DOHH2 (cell line): ENCODE results near the gene MACROH2A2.
"Not testable (repeated sequence)": the region's sequence is repeated elsewhere in the genome, so short reads cannot be mapped to it uniquely, and the experiment has no call there.

ENCODE experiments used
- H3F3A ChIP-seq: fragments of 200-600 bp; sonication (generic), shearing (Covaris generic); 2 replicates; pipeline ENCODE4 v1.6.0; 2016; ENCODE audit warnings: antibody characterized with exemption, mild to moderate bottlenecking; ENCODE audit not compliant: control insufficient read depth, insufficient read depth
- H3K27ac ChIP-seq: fragments of 200-600 bp; sonication (generic); 2 replicates; pipeline ENCODE4 v1.5.1; 2014; ENCODE audit warnings: low read depth, mild to moderate bottlenecking, low read length, moderate library complexity
- H3K27me3 ChIP-seq: fragments of 200-600 bp; sonication (generic); 2 replicates; pipeline ENCODE4 v1.6.1; 2014; ENCODE audit warnings: mild to moderate bottlenecking, low read length, mixed read lengths; ENCODE audit not compliant: control insufficient read depth
- H3K36me3 ChIP-seq: fragments of 200-600 bp; sonication (generic); 2 replicates; pipeline ENCODE4 v1.6.1; 2014; ENCODE audit warnings: mild to moderate bottlenecking, low read length, moderate library complexity, mixed read lengths; ENCODE audit not compliant: control insufficient read depth
- H3K4me1 ChIP-seq: fragments of 200-600 bp; sonication (generic); 2 replicates; pipeline ENCODE4 v1.6.1; 2014; ENCODE audit warnings: mild to moderate bottlenecking, low read length, mixed read lengths; ENCODE audit not compliant: control insufficient read depth
- H3K4me2 ChIP-seq: fragments of 200-600 bp; sonication (generic); 2 replicates; pipeline ENCODE4 v1.6.0; 2014; ENCODE audit warnings: mild to moderate bottlenecking, low read length, moderate library complexity
- H3K4me3 ChIP-seq: fragments of 200-600 bp; sonication (generic); 2 replicates; pipeline ENCODE4 v1.5.1; 2014; ENCODE audit warnings: mild to moderate bottlenecking, low read length, mixed read lengths
- H3K79me2 ChIP-seq: fragments of 200-600 bp; sonication (generic); 2 replicates; pipeline ENCODE4 v1.6.1; 2014; ENCODE audit warnings: mild to moderate bottlenecking, low read length, mixed read lengths; ENCODE audit not compliant: control insufficient read depth
- H3K9me2 ChIP-seq: fragments of 200-600 bp; sonication (generic); replicated peaks from 2 replicates; pipeline ENCODE4 v1.6.1; 2014; ENCODE audit warnings: mild to moderate bottlenecking, low read length, mixed read lengths; ENCODE audit not compliant: control insufficient read depth
- H3K9me3 ChIP-seq: fragments of 200-600 bp; sonication (generic); 2 replicates; pipeline ENCODE4 v1.6.1; 2014; ENCODE audit warnings: antibody characterized with exemption, low read length, mixed read lengths; ENCODE audit not compliant: control insufficient read depth, insufficient read depth
- H4K20me1 ChIP-seq: fragments of 200-600 bp; sonication (generic); 2 replicates; pipeline ENCODE4 v1.6.0; 2014; ENCODE audit warnings: low read depth, mild to moderate bottlenecking, antibody characterized with exemption, low read length, moderate library complexity; ENCODE audit not compliant: control insufficient read depth, insufficient read depth
- EZH2phosphoT487 ChIP-seq: fragments of 200-600 bp; sonication (generic); IDR thresholded peaks from 2 replicates; pipeline ENCODE4 v1.6.1; 2017; ENCODE audit warnings: borderline replicate concordance, mild to moderate bottlenecking, antibody characterized with exemption, low read length, moderate library complexity, mixed read lengths
- TF ChIP-seq, protein P1 (sequence below): fragments of 200-600 bp; sonication (generic); IDR thresholded peaks from one replicate; pipeline ENCODE4 v1.5.1; 2014; ENCODE audit warnings: antibody characterized with exemption, mild to moderate bottlenecking, low read depth, low read length; ENCODE audit not compliant: poor library complexity, severe bottlenecking

The MACROH2A2 gene

DNA sequence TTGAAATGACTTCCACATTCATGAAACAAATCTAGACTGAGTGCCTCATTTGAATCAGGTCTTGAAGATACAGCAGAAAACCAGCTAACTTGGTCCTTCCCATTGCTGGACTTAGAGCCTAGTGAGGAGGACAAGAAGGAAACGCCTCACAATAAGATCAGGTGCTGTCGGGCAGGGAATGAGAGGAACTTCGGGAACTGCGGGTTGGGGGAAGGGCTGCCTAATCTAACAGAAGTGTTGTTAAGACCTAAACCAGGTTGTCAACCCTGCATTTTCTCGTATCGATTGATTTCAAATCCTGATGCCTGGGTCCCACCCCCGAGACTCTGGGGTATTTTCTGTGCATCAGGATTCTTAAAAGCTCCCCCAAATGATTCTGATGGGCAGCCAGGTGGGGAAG lies 26.3 kb downstream of the MACROH2A2 start:
- peaks cover 12% of the 10 kb centered on the region for H3K27me3 ChIP-seq
- H3F3A ChIP-seq, result no peaks in the 10 kb centered on the region
- H3K4me2 ChIP-seq, result no peak overlapping the region

DNA sequence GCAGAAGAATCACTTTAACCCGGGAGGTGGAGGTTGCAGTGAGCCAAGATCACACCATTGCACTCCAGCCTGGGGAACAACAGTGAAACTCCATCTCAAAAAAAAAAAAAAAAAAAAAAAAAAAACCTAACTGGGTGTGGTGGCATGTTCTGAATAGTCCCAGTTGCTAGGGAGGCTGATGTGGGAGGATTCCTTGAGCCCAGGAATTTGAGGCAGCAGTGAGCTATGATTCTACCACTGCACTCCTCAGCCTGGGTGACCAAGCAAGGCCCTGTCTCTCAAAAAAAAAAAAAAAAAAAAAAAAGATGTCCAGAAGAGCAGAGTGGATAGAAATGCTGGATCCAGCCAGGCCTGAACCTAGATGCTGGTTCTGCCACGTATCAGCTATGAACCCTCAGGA lies 28.1 kb downstream of the MACROH2A2 start:
- not testable (repeated sequence) for H3K4me2 ChIP-seq, H3K36me3 ChIP-seq, H3K27me3 ChIP-seq, H3F3A ChIP-seq, H3K4me3 ChIP-seq, H3K9me2 ChIP-seq, H4K20me1 ChIP-seq, H3K4me1 ChIP-seq, H3K79me2 ChIP-seq, H3K27ac ChIP-seq, H3K9me3 ChIP-seq

More for the DNA sequence above, 26.3 kb downstream of the MACROH2A2 start:
- TF ChIP-seq EZH2phosphoT487, result no peak
- TF ChIP-seq, protein P1, sequence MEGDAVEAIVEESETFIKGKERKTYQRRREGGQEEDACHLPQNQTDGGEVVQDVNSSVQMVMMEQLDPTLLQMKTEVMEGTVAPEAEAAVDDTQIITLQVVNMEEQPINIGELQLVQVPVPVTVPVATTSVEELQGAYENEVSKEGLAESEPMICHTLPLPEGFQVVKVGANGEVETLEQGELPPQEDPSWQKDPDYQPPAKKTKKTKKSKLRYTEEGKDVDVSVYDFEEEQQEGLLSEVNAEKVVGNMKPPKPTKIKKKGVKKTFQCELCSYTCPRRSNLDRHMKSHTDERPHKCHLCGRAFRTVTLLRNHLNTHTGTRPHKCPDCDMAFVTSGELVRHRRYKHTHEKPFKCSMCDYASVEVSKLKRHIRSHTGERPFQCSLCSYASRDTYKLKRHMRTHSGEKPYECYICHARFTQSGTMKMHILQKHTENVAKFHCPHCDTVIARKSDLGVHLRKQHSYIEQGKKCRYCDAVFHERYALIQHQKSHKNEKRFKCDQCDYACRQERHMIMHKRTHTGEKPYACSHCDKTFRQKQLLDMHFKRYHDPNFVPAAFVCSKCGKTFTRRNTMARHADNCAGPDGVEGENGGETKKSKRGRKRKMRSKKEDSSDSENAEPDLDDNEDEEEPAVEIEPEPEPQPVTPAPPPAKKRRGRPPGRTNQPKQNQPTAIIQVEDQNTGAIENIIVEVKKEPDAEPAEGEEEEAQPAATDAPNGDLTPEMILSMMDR, result no peak
- Histone ChIP-seq H3K9me3 (no peaks in the 10 kb centered on the region), H3K79me2 (no peaks in the 10 kb centered on the region), H4K20me1 (no peaks in the 10 kb centered on the region), H3K9me2 (no peaks in the 10 kb centered on the region), H3K4me1 (no peaks in the 10 kb centered on the region), H3K36me3 (no peaks in the 10 kb centered on the region), H3K27ac (no peak overlapping the region), H3K4me3 (no peak overlapping the region)

DNA sequence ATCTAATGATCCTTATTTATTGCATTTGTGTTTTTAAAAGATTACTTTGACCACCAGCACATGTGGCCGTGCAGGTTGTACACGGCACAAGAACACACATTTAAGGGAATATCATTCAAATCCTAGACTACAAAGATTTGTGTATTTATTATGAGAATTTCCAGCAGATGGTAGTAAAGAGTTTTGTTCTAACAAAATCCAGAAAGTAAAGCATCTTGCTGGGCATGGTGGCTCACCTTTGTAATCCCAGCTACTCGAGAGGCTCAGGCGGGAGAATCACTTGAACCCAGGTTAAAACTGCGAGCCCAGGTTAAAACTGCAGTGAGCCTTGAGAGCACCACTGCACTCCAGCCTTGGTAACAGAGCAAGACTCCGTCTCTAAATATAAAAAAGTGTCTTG lies 31.5 kb downstream of the MACROH2A2 start:
- TF ChIP-seq EZH2phosphoT487, result no peak
- TF ChIP-seq, protein P1, result no peak
- Histone ChIP-seq H3K9me2 (no peaks in the 10 kb centered on the region), H3K4me3 (no peak overlapping the region), H3K79me2 (no peaks in the 10 kb centered on the region), H3K27ac (no peak overlapping the region), H3K4me2 (no peak overlapping the region), H3K9me3 (no peaks in the 10 kb centered on the region), H3K27me3 (peaks cover 8% of the 10 kb centered on the region), H3K36me3 (no peaks in the 10 kb centered on the region), H3K4me1 (no peaks in the 10 kb centered on the region), H3F3A (no peaks in the 10 kb centered on the region), H4K20me1 (no peaks in the 10 kb centered on the region)

DNA sequence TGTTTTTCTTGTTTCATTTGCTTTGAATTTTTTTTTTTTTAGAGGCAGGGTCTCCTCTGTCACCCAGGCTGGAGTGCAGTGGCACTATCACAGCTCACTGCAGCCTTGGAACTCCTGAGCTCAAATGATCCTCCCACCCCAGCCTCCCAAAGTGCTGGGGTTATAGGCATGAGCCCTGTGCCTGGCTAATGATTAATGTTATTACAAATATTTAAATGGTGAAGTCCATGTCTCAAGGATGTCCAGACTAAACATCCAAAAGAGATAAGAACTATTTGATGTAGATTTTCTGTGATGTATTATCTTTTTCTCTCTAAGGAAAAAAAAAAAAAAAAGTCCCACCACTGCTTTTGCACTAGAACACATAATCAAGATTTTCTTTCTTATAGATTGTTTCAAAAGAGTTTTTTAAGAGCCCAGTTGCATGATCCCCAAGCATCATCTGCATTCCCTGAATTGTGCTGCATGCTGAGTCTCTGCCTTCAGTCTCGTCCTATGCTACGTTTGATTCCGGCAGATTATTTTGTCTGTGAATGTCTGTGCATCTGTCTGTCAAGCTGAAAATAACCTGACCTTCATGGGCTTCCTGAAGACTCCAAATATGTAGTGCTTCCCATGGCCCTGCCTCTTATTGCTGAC lies 33.4 kb downstream of the MACROH2A2 start:
- Histone ChIP-seq H3K4me2 (no peak overlapping the region), H3K79me2 (no peaks in the 10 kb centered on the region)

More for the DNA sequence above, 33.4 kb downstream of the MACROH2A2 start:
- Histone ChIP-seq H4K20me1 (no peaks in the 10 kb centered on the region), H3K27me3 (peaks cover 8% of the 10 kb centered on the region), H3K9me3 (no peaks in the 10 kb centered on the region), H3K4me3 (no peak overlapping the region), H3F3A (no peaks in the 10 kb centered on the region), H3K4me1 (no peaks in the 10 kb centered on the region), H3K9me2 (no peaks in the 10 kb centered on the region), H3K36me3 (no peaks in the 10 kb centered on the region), H3K27ac (no peak overlapping the region)
- TF ChIP-seq, protein P1, result no peak
- TF ChIP-seq EZH2phosphoT487, result no peak
